Ovary (tissue), 3 donors: ENCODE results near the gene APOBEC3H.

Experiments
- POLR2A ChIP-seq: fragments of 450-650 bp; IDR thresholded peaks from one replicate; pipeline ENCODE4 v1.6.1; 2017; ENCODE audit warnings: antibody characterized with exemption, mild to moderate bottlenecking, moderate library complexity
- TF ChIP-seq, protein P1 (sequence below), 3 donors: fragments of 450-650 bp in 2 of 3; fragments of 200-600 bp in 1 of 3; IDR thresholded peaks; one replicate each; pipeline versions ENCODE4 v1.5.1 to v1.8.0; 2016 to 2022; ENCODE audit warnings: antibody characterized with exemption in 3 of 3, mild to moderate bottlenecking in 1 of 3
- donor health status: DM: no; HTN: no; CAD: no.

DNA sequence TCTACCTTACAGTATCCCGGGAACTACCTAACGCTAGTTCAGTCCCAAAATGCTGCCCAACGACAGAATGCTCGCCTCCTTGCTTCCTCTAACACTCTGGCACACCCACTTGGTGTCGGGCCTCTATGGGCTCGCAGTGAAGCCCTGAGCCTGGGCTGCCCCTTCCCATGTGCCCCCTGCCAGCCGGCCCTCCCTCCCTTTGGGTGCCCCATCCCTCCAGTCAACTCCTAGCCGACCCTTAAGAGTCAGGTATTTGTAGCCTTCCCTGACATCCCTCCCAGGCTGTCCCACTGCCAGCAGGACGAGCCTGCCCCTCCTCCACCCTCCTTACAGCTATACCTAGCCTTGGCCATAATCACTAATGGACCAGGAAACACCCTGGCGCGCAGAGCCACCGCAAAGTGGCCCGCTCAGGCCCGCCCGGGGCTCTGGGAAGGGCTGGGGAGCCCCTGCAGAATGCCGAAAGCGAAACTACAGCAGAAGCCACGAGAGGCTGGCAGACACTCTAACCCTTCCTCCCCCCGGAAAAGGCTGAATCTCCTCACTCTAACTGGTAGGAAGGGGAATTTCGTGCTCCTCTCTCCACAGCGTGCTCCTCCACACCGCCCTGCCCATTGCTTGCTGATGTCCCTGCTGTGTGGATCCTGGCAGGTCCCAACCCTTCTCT, 47.2 kb downstream of the APOBEC3H start:
- TF ChIP-seq POLR2A, result no peak
- TF ChIP-seq, protein P1, sequence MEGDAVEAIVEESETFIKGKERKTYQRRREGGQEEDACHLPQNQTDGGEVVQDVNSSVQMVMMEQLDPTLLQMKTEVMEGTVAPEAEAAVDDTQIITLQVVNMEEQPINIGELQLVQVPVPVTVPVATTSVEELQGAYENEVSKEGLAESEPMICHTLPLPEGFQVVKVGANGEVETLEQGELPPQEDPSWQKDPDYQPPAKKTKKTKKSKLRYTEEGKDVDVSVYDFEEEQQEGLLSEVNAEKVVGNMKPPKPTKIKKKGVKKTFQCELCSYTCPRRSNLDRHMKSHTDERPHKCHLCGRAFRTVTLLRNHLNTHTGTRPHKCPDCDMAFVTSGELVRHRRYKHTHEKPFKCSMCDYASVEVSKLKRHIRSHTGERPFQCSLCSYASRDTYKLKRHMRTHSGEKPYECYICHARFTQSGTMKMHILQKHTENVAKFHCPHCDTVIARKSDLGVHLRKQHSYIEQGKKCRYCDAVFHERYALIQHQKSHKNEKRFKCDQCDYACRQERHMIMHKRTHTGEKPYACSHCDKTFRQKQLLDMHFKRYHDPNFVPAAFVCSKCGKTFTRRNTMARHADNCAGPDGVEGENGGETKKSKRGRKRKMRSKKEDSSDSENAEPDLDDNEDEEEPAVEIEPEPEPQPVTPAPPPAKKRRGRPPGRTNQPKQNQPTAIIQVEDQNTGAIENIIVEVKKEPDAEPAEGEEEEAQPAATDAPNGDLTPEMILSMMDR (IDR thresholded peaks at IDR 0.05), result no peak
